Nephron (organoid): ENCODE results near the gene CAMKV.

Experiments
- H3K27ac Mint-ChIP-seq, 3 experiments: 2 replicates each; pipeline ENCODE4 v1.8.0; 2020; ENCODE audit warnings: mixed read lengths in 3 of 3, mild to moderate bottlenecking in 2 of 3, moderate library complexity in 1 of 3
- H3K27me3 Mint-ChIP-seq: 2 replicates; pipeline ENCODE4 v1.8.0; 2021; ENCODE audit warnings: low read depth, mild to moderate bottlenecking, moderate library complexity, mixed read lengths
- H3K36me3 Mint-ChIP-seq: 2 replicates; pipeline ENCODE4 v1.8.0; 2020; ENCODE audit warnings: low read depth, mixed read lengths
- H3K4me1 Mint-ChIP-seq: 2 replicates; pipeline ENCODE4 v1.8.0; 2020; ENCODE audit warnings: mixed read lengths
- H3K4me3 Mint-ChIP-seq, 3 experiments: 2 replicates each; pipeline ENCODE4 v1.8.0; 2020; ENCODE audit warnings: mild to moderate bottlenecking in 3 of 3, mixed read lengths in 3 of 3, moderate library complexity in 2 of 3
- H3K9me3 Mint-ChIP-seq: 2 replicates; pipeline ENCODE4 v1.8.0; 2020; ENCODE audit warnings: mixed read lengths
- CTCF ChIP-seq, 3 experiments: fragments of 200-600 bp; sonication (generic); IDR thresholded peaks; one replicate each; pipeline ENCODE4 v1.5.0; 2021; ENCODE audit warnings: antibody characterized with exemption in 3 of 3; ENCODE audit not compliant: unreplicated experiment in 3 of 3

CAMKV gene

GRCh38 chr3:49903451-49904424 is 34.0 kb upstream of the CAMKV start, which contains the start of gene MST1R:
MST1R (minus strand) TSS chr3:49903873; CDS start chr3:49903609, 264 bp downstream.
- H3K36me3 Mint-ChIP-seq = no peaks in the 10 kb centered on the region
- TF ChIP-seq CTCF (IDR thresholded peaks at IDR 0.05; ENCODE audit: unreplicated experiment in 3 of 3) = no peak
- H3K4me1 Mint-ChIP-seq = peaks cover 11% of the 10 kb centered on the region
- H3K4me3 Mint-ChIP-seq = peak within 1 kb of the TSS; percentile 56 to 71 (median 62)
- peak within 1 kb of the TSS in 1 of 3 experiments; percentile 52 for H3K27ac Mint-ChIP-seq
- H3K9me3 Mint-ChIP-seq = no peaks in the 10 kb centered on the region
- H3K27me3 Mint-ChIP-seq = no peaks in the 10 kb centered on the region

GRCh38 chr3:49902511-49903345 is 33.0 kb upstream of the CAMKV start:
- TF ChIP-seq CTCF (IDR thresholded peaks at IDR 0.05; ENCODE audit: unreplicated experiment in 3 of 3) = no peak
- no peak overlapping the region for H3K4me3 Mint-ChIP-seq
- H3K9me3 Mint-ChIP-seq = no peaks in the 10 kb centered on the region
- no peak overlapping the region for H3K27ac Mint-ChIP-seq
- H3K4me1 Mint-ChIP-seq = peaks cover 11% of the 10 kb centered on the region
- H3K27me3 Mint-ChIP-seq = no peaks in the 10 kb centered on the region
- no peaks in the 10 kb centered on the region for H3K36me3 Mint-ChIP-seq

- peaks cover 11% of the 10 kb centered on the region for H3K4me1 Mint-ChIP-seq
- no peak for TF ChIP-seq CTCF (IDR thresholded peaks at IDR 0.05; ENCODE audit: unreplicated experiment in 3 of 3)
- no peaks in the 10 kb centered on the region for H3K27me3 Mint-ChIP-seq
- H3K4me3 Mint-ChIP-seq = no peak overlapping the region
- no peaks in the 10 kb centered on the region for H3K9me3 Mint-ChIP-seq
- H3K27ac Mint-ChIP-seq = peak overlapping the region in 1 of 3 experiments; percentile 79
- no peaks in the 10 kb centered on the region for H3K36me3 Mint-ChIP-seq
These were observed 31.9 kb upstream of the CAMKV start for GRCh38 chr3:49901366-49902339.

- Mint-ChIP-seq H3K27ac (no peak overlapping the region), H3K36me3 (no peaks in the 10 kb centered on the region), H3K4me3 (no peak overlapping the region), H3K4me1 (peaks cover 5% of the 10 kb centered on the region), H3K9me3 (no peaks in the 10 kb centered on the region), H3K27me3 (no peaks in the 10 kb centered on the region)
- no peak for TF ChIP-seq CTCF (IDR thresholded peaks at IDR 0.05; ENCODE audit: unreplicated experiment in 3 of 3)
These were observed 30.9 kb upstream of the CAMKV start for GRCh38 chr3:49900491-49901153.

GRCh38 chr3:49899815-49900214 is 30.1 kb upstream of the CAMKV start:
- Mint-ChIP-seq H3K36me3 (no peaks in the 10 kb centered on the region), H3K27me3 (no peaks in the 10 kb centered on the region), H3K9me3 (no peaks in the 10 kb centered on the region), H3K4me1 (peaks cover 5% of the 10 kb centered on the region), H3K27ac (no peak overlapping the region), H3K4me3 (no peak overlapping the region)
- TF ChIP-seq CTCF (IDR thresholded peaks at IDR 0.05; ENCODE audit: unreplicated experiment in 3 of 3) = peak in 1 of 3 experiments; percentile 13
